Mesothelial cell of epicardium (in vitro differentiated cells): ENCODE data around the gene FGF8. TPM values are rescaled to one million over a fixed set of nuclear protein-coding genes. Genes with fewer than 3 reads are reported as not detected.
"Not testable (repeated sequence)": the region's sequence is repeated elsewhere in the genome, so short reads cannot be mapped to it uniquely, and the experiment has no call there.

ENCODE experiments used
- DNase-seq, 2 experiments: peaks; one replicate each; pipeline ENCODE4 v3.0.0; 2021; ENCODE audit warnings: low spot score in 2 of 2; ENCODE audit not compliant: unreplicated experiment in 2 of 2
- H3K27ac Mint-ChIP-seq: 2 replicates; pipeline ENCODE4 v1.8.0; 2021; ENCODE audit warnings: mixed read lengths
- H3K27me3 Mint-ChIP-seq: 2 replicates; pipeline ENCODE4 v1.8.0; 2021; ENCODE audit warnings: low read depth, mixed read lengths
- H3K36me3 Mint-ChIP-seq: 2 replicates; pipeline ENCODE4 v1.8.0; 2021; ENCODE audit warnings: mixed read lengths
- H3K4me1 Mint-ChIP-seq: 2 replicates; pipeline ENCODE4 v1.8.0; 2021; ENCODE audit warnings: mixed read lengths
- H3K4me3 Mint-ChIP-seq: 2 replicates; pipeline ENCODE4 v1.8.0; 2021; ENCODE audit warnings: mild to moderate bottlenecking, moderate library complexity, mixed read lengths
- H3K9me3 Mint-ChIP-seq: 2 replicates; pipeline ENCODE4 v1.8.0; 2021; ENCODE audit warnings: mixed read lengths
- CTCF ChIP-seq: fragments of 200-600 bp; sonication (generic); IDR thresholded peaks from one replicate; pipeline ENCODE4 v1.5.0; 2021; ENCODE audit warnings: antibody characterized with exemption; ENCODE audit not compliant: unreplicated experiment
- total RNA-seq: library from RNA; stranded (reverse); gene quantifications from 3 replicates; pipeline ENCODE4 v1.2.1, GENCODE V29; 2021

Gene FGF8
- total RNA-seq, 1 donor from 2014 or later, result not detected

- DNase-seq, result no peak
- H3K4me3 Mint-ChIP-seq, result no peak overlapping the region
- H3K27me3 Mint-ChIP-seq, result no peaks in the 10 kb centered on the region
- H3K4me1 Mint-ChIP-seq, result no peaks in the 10 kb centered on the region
- H3K9me3 Mint-ChIP-seq, result no peaks in the 10 kb centered on the region
- TF ChIP-seq CTCF, result no peak
- H3K36me3 Mint-ChIP-seq, result peaks cover 30% of the 10 kb centered on the region
- no peak overlapping the region for H3K27ac Mint-ChIP-seq
Observed at GRCh38 chr10:101807158-101807557, 31.2 kb upstream of the FGF8 start.

- no peaks in the 10 kb centered on the region for H3K27me3 Mint-ChIP-seq
- peaks cover 39% of the 10 kb centered on the region for H3K36me3 Mint-ChIP-seq
- no peak overlapping the region for H3K27ac Mint-ChIP-seq
- DNase-seq, result no peak
- H3K4me3 Mint-ChIP-seq, result no peak overlapping the region
- TF ChIP-seq CTCF, result no peak
- H3K9me3 Mint-ChIP-seq, result no peaks in the 10 kb centered on the region
- no peaks in the 10 kb centered on the region for H3K4me1 Mint-ChIP-seq
Observed at GRCh38 chr10:101803511-101803910, 27.6 kb upstream of the FGF8 start.

- Mint-ChIP-seq H3K36me3 (peaks cover 44% of the 10 kb centered on the region), H3K4me1 (no peaks in the 10 kb centered on the region), H3K4me3 (no peak overlapping the region), H3K27me3 (no peaks in the 10 kb centered on the region), H3K9me3 (no peaks in the 10 kb centered on the region), H3K27ac (peak overlapping the region; percentile 30)
- no peak for TF ChIP-seq CTCF
- DNase-seq, result no peak
Observed at GRCh38 chr10:101797403-101798059, 21.6 kb upstream of the FGF8 start.

GRCh38 chr10:101793526-101793925 is 17.6 kb upstream of the FGF8 start:
- no peaks in the 10 kb centered on the region for H3K4me1 Mint-ChIP-seq
- H3K27ac Mint-ChIP-seq, result no peak overlapping the region
- H3K9me3 Mint-ChIP-seq, result no peaks in the 10 kb centered on the region
- peaks cover 34% of the 10 kb centered on the region for H3K36me3 Mint-ChIP-seq
- no peaks in the 10 kb centered on the region for H3K27me3 Mint-ChIP-seq
- no peak for DNase-seq
- H3K4me3 Mint-ChIP-seq, result no peak overlapping the region
- no peak for TF ChIP-seq CTCF

- no peaks in the 10 kb centered on the region for H3K27me3 Mint-ChIP-seq
- peaks cover 34% of the 10 kb centered on the region for H3K36me3 Mint-ChIP-seq
- H3K9me3 Mint-ChIP-seq, result no peaks in the 10 kb centered on the region
- no peak overlapping the region for H3K27ac Mint-ChIP-seq
- no peaks in the 10 kb centered on the region for H3K4me1 Mint-ChIP-seq
- no peak for TF ChIP-seq CTCF
- DNase-seq, result no peak
- no peak overlapping the region for H3K4me3 Mint-ChIP-seq
Observed at GRCh38 chr10:101789686-101790085, 13.8 kb upstream of the FGF8 start.

- peaks cover 30% of the 10 kb centered on the region for H3K36me3 Mint-ChIP-seq
Observed at GRCh38 chr10:101789231-101789630, 13.3 kb upstream of the FGF8 start.

More at GRCh38 chr10:101789231-101789630, 13.3 kb upstream of the FGF8 start:
- H3K27me3 Mint-ChIP-seq, H3K4me3 Mint-ChIP-seq, DNase-seq, H3K27ac Mint-ChIP-seq, H3K9me3 Mint-ChIP-seq, H3K4me1 Mint-ChIP-seq: not testable (repeated sequence)
